ENCODE measurements around the gene NKD1. TPM values are rescaled to one million over a fixed set of nuclear protein-coding genes. Genes with fewer than 3 reads are reported as not detected.

NKD1 gene
- polyA plus RNA-seq, 3 donors, result 0.01 TPM; not detected in 2

DNA sequence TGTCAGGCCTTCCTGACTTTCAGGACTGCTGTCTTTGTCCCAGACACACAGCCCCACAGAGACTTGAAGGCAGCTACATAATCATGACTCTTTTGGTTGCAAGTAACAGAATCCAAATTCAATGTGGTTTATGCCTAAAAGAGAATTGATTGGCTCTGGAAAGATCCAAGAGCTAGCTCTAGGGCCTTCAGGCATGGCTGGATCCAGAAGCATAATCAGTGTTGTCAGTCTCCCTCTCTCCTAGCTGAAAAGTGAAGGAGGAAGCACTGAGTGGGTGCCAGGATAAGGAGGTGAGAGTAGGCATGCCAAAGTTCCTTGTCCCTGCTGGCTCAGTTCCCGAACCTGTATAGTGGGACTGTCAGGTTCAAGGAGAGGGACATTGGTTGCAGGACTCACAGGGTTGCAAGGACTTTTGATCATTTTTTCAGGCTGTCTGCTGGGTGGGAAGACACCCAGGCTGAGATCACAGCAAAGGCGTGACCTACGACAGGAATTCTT lies 107.4 kb downstream of the NKD1 start:
- Histone ChIP-seq H3K27me3 (ENCODE audit: control insufficient read depth in 2 of 2, insufficient read depth in 2 of 2, low read length in 2 of 2) (no peaks in the 10 kb centered on the region), H3K36me3 (replicated peaks in 1 of 2; ENCODE audit: control insufficient read depth in 1 of 2, insufficient read depth in 2 of 2, low read length in 2 of 2) (no peaks in the 10 kb centered on the region), H3K27ac (ENCODE audit: low read depth in 1 of 2, low read length in 2 of 2) (no peak overlapping the region), H2AFZ (ENCODE audit: insufficient read depth, low read depth, low read length, poor library complexity, severe bottlenecking) (no peak overlapping the region), H3K4me3 (replicated peaks in 1 of 3; ENCODE audit: low read depth in 2 of 3, low read length in 3 of 3) (no peak overlapping the region), H3K9ac (ENCODE audit: insufficient read depth, low read length, poor library complexity, severe bottlenecking) (no peak overlapping the region), H3K4me2 (replicated peaks; ENCODE audit: extremely low read depth, low read length, poor library complexity, severe bottlenecking) (no peak overlapping the region), H3K79me2 (ENCODE audit: insufficient read depth, low read length) (no peaks in the 10 kb centered on the region), H3K4me1 (ENCODE audit: control insufficient read depth in 1 of 2, insufficient read depth in 2 of 2, low read length in 2 of 2) (no peaks in the 10 kb centered on the region), H4K20me1 (ENCODE audit: insufficient read depth, low read length) (no peaks in the 10 kb centered on the region), H3K9me3 (replicated peaks in 1 of 2; ENCODE audit: control insufficient read depth in 1 of 2, insufficient read depth in 1 of 2, low read length in 2 of 2) (peaks cover 0 to 6% of the 10 kb centered on the region in 2 donors)
- intact Hi-C loops (cut with micrococcal nuclease), result no loop called here
- no peak for DNase-seq
- Mint-ChIP-seq H3K36me3 (peaks cover 0 to 2% of the 10 kb centered on the region in 2 donors), H3K27ac (no peak overlapping the region), H3K4me3 (no peak overlapping the region), H3K4me1 (peaks cover 8% of the 10 kb centered on the region), H3K27me3 (ENCODE audit: low read depth in 3 of 3) (no peaks in the 10 kb centered on the region), H3K9me3 (peaks cover 4 to 6% (median 5%) of the 10 kb centered on the region in 7 donors)
- WGBS (ENCODE audit: insufficient coverage), result 93% methylated on average over 3 of the region's 3 CpGs
- TF ChIP-seq, protein P1, sequence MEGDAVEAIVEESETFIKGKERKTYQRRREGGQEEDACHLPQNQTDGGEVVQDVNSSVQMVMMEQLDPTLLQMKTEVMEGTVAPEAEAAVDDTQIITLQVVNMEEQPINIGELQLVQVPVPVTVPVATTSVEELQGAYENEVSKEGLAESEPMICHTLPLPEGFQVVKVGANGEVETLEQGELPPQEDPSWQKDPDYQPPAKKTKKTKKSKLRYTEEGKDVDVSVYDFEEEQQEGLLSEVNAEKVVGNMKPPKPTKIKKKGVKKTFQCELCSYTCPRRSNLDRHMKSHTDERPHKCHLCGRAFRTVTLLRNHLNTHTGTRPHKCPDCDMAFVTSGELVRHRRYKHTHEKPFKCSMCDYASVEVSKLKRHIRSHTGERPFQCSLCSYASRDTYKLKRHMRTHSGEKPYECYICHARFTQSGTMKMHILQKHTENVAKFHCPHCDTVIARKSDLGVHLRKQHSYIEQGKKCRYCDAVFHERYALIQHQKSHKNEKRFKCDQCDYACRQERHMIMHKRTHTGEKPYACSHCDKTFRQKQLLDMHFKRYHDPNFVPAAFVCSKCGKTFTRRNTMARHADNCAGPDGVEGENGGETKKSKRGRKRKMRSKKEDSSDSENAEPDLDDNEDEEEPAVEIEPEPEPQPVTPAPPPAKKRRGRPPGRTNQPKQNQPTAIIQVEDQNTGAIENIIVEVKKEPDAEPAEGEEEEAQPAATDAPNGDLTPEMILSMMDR (IDR thresholded peaks at IDR 0.05), result no peak

DNA sequence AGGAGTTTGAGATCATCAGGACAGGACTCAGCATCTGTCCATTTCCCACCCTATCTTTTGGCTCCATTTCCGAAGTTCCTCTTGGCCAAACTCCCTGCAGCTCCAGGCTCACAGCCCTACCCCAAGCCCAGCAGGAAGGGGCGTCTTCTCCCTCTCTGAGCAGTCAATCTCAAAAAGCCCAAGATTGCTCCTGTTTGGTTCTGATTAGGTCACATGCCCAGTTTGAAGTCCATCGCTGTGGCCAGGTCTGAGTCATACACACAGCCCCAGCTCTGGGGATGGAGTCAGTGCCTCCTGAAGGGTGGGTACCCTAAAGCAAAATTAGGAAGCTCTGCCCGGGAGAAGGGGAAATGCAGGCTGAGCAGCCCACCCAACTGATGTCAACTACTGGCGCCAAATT lies 109.0 kb downstream of the NKD1 start:
- no peak overlapping the region for H3K9ac ChIP-seq (ENCODE audit: insufficient read depth, low read length, poor library complexity, severe bottlenecking)
- no peak overlapping the region for H3K4me3 ChIP-seq (replicated peaks in 1 of 3; ENCODE audit: low read depth in 2 of 3, low read length in 3 of 3)
- H3K9me3 ChIP-seq (replicated peaks in 1 of 2; ENCODE audit: control insufficient read depth in 1 of 2, insufficient read depth in 1 of 2, low read length in 2 of 2), result no peaks in the 10 kb centered on the region
- TF ChIP-seq, protein P1 (IDR thresholded peaks at IDR 0.05), result no peak
- Mint-ChIP-seq H3K4me3 (no peak overlapping the region), H3K9me3 (peaks cover 0 to 2% (median 1%) of the 10 kb centered on the region in 7 donors), H3K27me3 (ENCODE audit: low read depth in 3 of 3) (no peaks in the 10 kb centered on the region), H3K27ac (peak overlapping the region in 1 of 7 donors; percentile 55), H3K4me1 (peaks cover 8% of the 10 kb centered on the region), H3K36me3 (peaks cover 1 to 5% of the 10 kb centered on the region in 2 donors)
- no peaks in the 10 kb centered on the region for H3K27me3 ChIP-seq (ENCODE audit: control insufficient read depth in 2 of 2, insufficient read depth in 2 of 2, low read length in 2 of 2)
- H3K4me2 ChIP-seq (replicated peaks; ENCODE audit: extremely low read depth, low read length, poor library complexity, severe bottlenecking), result no peak overlapping the region
- no peaks in the 10 kb centered on the region for H3K79me2 ChIP-seq (ENCODE audit: insufficient read depth, low read length)
- intact Hi-C loops (cut with micrococcal nuclease), result no loop called here
- H3K4me1 ChIP-seq (ENCODE audit: control insufficient read depth in 1 of 2, insufficient read depth in 2 of 2, low read length in 2 of 2), result no peaks in the 10 kb centered on the region
- no peaks in the 10 kb centered on the region for H3K36me3 ChIP-seq (replicated peaks in 1 of 2; ENCODE audit: control insufficient read depth in 1 of 2, insufficient read depth in 2 of 2, low read length in 2 of 2)
- no peak overlapping the region for H2AFZ ChIP-seq (ENCODE audit: insufficient read depth, low read depth, low read length, poor library complexity, severe bottlenecking)
- WGBS (ENCODE audit: insufficient coverage), result 42% methylated on average over 4 of the region's 5 CpGs
- peak in 1 of 3 donors; percentile 59 for DNase-seq
- no peaks in the 10 kb centered on the region for H4K20me1 ChIP-seq (ENCODE audit: insufficient read depth, low read length)
- no peak overlapping the region for H3K27ac ChIP-seq (ENCODE audit: low read depth in 1 of 2, low read length in 2 of 2)
